GM12892 (cell line): Measurements from ENCODE around the gene SLC2A9.
A peak's percentile ranks its signal among the peaks of the same experiment; 100 is the strongest.

Experiments
- DNase-seq: peaks from one replicate; pipeline ENCODE4 v3.0.0; 2011; ENCODE audit not compliant: insufficient read length
- FAIRE-seq: peaks from 2 replicates; lab custom pipeline; 2011; peaks lifted over from hg19 to GRCh38; lab: Jason Lieb, UNC
- POLR2A ChIP-seq: IDR thresholded peaks from 2 replicates; pipeline ENCODE4 v1.6.1; 2011; ENCODE audit warnings: low read depth, low read length, control low read depth
- POLR2AphosphoS5 ChIP-seq: IDR thresholded peaks from 2 replicates; pipeline ENCODE4 v1.6.1; 2011; ENCODE audit warnings: low read depth, low read length, control low read depth
- TAF1 ChIP-seq: IDR thresholded peaks from 2 replicates; pipeline ENCODE4 v1.6.1; 2011; ENCODE audit warnings: low read depth, mild to moderate bottlenecking, control low read depth, low read length, borderline replicate concordance

The SLC2A9 gene

DNA sequence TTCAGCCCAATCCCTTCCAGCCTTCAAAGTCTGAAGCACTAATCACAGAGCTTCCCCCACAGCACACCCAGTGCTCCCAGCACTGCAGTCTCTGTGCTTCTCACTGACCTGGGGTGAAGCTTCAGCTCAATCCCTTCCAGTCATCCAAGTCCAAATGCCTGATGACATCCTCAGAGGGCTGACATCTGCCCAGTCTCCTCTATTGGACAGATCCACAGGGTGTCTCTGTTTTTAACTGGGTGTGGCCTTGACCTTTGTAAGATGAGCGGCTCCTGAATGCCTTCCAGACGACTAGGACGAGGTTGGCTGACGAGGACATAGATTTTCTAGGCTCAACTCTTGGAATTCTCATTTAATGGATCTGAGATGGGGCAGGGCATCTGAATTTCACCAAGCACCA, 7.6 kb upstream of the SLC2A9 start:
- no peak for DNase-seq
- no peak for FAIRE-seq
- TF ChIP-seq TAF1 (no peak), POLR2A (no peak)

DNA sequence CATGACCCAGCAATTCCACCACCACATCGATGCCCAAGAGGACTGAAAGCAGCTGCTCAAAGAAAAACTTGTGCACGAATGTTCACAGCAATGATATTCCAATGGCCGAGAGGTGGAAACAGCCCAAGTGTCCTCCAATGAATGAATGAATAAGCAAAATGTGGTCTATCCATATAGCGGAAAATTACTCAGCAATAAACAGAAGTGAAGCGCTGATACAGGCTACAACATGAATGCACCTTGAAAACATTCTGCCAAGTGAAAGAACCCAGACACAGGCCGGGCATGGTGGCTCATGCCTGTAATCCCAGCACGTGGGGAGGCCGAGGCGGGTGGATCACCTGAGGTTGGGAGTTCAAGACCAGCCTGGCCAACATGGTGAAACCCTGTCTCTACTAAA, 5.2 kb upstream of the SLC2A9 start:
- TF ChIP-seq POLR2AphosphoS5 (no peak), POLR2A (no peak), TAF1 (no peak)
- DNase-seq (no peak), FAIRE-seq (no peak)

DNA sequence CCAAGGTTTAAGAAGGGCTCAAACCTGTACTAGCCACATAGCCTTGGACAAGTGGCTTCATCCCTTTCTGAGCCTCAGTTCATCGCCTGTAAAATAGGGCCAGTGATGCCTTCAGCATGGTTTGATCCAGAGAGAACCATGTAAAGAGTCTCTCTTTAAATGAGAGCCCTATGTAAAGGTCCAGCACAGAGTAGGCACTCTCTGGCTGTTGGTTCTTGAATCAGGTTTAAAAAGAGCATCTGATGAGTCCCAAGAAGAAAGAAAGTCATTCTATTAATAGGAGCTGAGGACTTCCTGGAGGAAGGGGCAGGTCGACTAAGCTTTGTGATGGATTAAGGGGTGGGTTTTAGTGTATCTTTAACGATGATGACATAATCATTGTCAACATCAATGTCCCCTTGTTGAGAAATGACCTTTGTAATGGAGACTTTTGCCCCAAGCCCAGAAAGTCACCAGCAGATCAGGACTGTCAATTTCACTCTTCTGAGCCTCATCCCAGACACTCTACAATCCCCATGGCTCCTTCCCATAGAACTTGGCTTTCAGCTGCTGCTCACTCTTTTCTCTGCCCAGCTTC, 4.0 kb upstream of the SLC2A9 start:
- DNase-seq (no peak), FAIRE-seq (no peak)
- no peak for TF ChIP-seq POLR2AphosphoS5

- DNase-seq = no peak
- no peak for FAIRE-seq
- no peak for TF ChIP-seq POLR2AphosphoS5
- TF ChIP-seq TAF1 = no peak
- no peak for TF ChIP-seq POLR2A
Observed at GRCh38 chr4:10024303-10024702, 3.0 kb upstream of the SLC2A9 start.

GRCh38 chr4:10023806-10024205, 2.5 kb upstream of the SLC2A9 start:
- no peak for TF ChIP-seq POLR2A
- TF ChIP-seq POLR2AphosphoS5 = no peak
- no peak for TF ChIP-seq TAF1
- no peak for FAIRE-seq
- no peak for DNase-seq

DNA sequence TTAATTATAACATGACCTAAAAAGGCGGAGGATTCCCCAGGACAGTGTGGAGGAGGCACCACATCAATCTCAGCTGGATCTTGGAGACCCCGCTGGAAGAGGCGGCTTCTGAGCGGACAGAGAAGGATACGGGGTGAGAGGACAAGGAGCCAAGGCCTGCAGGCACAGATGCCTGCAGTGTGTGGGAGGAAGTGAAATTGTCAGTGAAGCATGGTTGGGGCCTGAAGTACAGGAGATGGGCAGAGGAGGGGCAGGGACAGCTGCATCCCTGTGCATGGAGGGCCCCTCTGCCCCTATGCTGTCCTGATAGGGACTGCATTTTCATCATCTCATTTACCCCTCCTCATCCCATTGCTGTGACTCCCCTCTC, 1.7 kb upstream of the SLC2A9 start:
- TF ChIP-seq TAF1 = no peak
- no peak for TF ChIP-seq POLR2AphosphoS5
- TF ChIP-seq POLR2A = no peak
- no peak for DNase-seq
- peak; percentile 90 for FAIRE-seq

DNA sequence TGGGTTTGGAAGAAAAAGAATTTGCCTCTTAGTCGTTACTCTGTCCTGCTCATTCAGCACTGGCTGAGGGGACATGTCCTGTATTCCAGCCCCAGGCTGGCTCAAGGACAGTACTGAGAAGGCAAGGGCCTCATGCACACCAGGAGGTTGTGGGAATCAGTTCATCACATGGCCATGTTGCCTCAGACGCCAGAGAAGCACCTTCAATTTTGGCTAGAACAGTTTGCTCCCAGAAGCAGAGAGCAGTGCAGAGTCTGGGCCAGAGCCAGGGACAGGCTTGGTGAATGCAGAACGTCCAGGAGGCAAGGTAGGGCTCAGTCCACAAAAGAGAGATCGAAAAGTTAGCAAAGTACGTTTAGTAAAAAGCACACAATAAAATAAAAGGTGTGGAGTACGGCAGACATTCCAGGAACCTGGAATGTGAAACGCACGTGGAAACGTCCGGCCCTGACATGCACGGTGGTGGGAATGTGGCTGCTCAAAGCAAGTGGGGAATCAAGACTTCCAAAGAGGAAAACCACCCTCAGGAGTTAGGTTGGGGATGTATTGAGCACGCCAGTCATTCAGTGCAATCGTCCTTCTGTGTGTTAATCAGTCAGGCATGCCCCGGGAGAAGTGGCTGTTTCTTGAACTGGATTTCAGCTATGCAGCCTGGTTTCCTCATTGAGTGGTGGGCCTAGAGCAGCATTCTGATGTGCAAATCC, 1.2 kb upstream of the SLC2A9 start:
- DNase-seq (no peak), FAIRE-seq (no peak)
- TF ChIP-seq POLR2AphosphoS5 = no peak
- no peak for TF ChIP-seq TAF1
- no peak for TF ChIP-seq POLR2A

DNA sequence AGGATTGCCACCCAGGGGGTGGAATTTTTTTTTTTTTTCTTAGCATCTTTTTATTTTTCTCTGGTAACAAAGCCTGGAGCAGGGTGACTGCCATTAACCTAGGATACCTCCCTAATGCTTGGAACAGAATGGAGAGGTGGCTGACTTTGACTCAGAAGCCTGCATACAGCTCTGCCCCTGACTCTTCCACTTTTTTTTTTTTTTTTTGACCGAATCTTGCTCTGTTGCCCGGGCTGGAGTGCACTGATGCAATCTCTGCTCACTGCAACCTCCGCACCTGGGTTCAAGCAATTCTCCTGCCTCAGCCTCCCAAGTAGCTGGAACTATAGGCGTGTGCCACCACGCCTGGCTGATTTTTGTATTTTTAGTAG, 341 bp upstream of the SLC2A9 start:
- DNase-seq (no peak), FAIRE-seq (no peak)
- TF ChIP-seq POLR2AphosphoS5 = no peak
- no peak for TF ChIP-seq POLR2A
- no peak for TF ChIP-seq TAF1

- DNase-seq = no peak
- no peak for FAIRE-seq
Observed at GRCh38 chr4:10020106-10020505, 1.2 kb downstream of the SLC2A9 start.

DNA sequence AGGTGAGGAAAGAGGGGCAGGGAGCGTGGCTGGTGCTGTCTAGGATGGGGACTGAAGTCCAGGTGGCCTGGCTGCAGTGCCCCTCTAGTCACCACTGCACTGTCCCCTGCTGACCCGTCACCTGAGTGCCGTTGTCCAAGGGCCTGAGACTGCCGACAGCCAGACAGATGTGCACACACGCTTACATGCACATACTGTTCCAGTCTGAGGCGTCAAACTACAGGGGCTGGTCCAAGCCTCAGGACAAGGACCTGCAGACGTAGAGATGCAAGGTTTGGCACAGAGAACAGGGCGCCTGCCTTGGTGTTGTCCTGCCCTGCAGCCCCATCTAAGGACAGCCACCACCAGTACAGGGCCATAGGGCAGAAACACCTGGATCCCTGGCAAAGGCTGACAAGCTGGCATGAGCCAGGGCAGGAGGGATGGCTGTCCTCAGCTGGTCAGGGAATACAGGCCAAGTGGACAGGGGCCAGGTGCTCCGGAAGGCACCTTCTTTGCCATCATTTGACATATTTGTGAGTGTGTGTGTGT, 1.7 kb downstream of the SLC2A9 start:
- FAIRE-seq (no peak), DNase-seq (no peak)
- TF ChIP-seq TAF1 = no peak
- no peak for TF ChIP-seq POLR2A
- TF ChIP-seq POLR2AphosphoS5 = no peak

More at GRCh38 chr4:10020106-10020505, 1.2 kb downstream of the SLC2A9 start:
- TF ChIP-seq POLR2AphosphoS5 (no peak), TAF1 (no peak), POLR2A (no peak)

- peak; percentile 67 for TF ChIP-seq POLR2AphosphoS5
- TF ChIP-seq TAF1 = no peak
- peak; percentile 85 for TF ChIP-seq POLR2A
- DNase-seq (peak; percentile 97), FAIRE-seq (peak; percentile 89)
Observed at GRCh38 chr4:10018818-10019461, 2.4 kb downstream of the SLC2A9 start.
